HepG2 (cell line): Measurements from ENCODE around the gene PCNP. TPM values are rescaled to one million over a fixed set of nuclear protein-coding genes. Genes with fewer than 3 reads are reported as not detected.

Experiments used
- ATAC-seq: fragments of 200-7000 bp; cut with Tn5 transposase; 3 replicates; pipeline ENCODE4 v1.9.1; 2020; ENCODE audit warnings: mild to moderate bottlenecking, moderate library complexity
- BruUV-seq: library from RNA; stranded (reverse); fragments of 400-500 nt; replicated peaks from 2 replicates; lab custom pipeline; 2021; lab: Mats Ljungman, UMichigan
- CTCF ChIA-PET: fragments of 300-600 bp; formaldehyde crosslinking; extraction: SDS; loops from one replicate; lab custom pipeline; 2021; ENCODE audit warnings: low total read pairs, inconsistent platforms, low intra/inter-chr PET ratio; lab: Yijun Ruan, JAX
- POLR2A ChIA-PET: fragments of 350-600 bp; sonication (Branson Sonifier 250); formaldehyde crosslinking; loops from one replicate; lab custom pipeline; 2020; ENCODE audit warnings: antibody characterized with exemption, inconsistent platforms; lab: Yijun Ruan, JAX
- DNase-seq: peaks from one replicate; pipeline ENCODE4 v3.0.0-alpha.2; 2015; ENCODE audit warnings: low spot score
- FAIRE-seq: peaks from 3 replicates; lab custom pipeline; 2011; peaks lifted over from hg19 to GRCh38; lab: Jason Lieb, UNC
- H2AFZ ChIP-seq: one replicate; pipeline ENCODE4 v1.6.1; 2011; ENCODE audit warnings: low read length, inconsistent platforms
- H3K27ac ChIP-seq: fragments of 300-600 bp; 3 replicates; pipeline ENCODE4 v1.8.0; 2011; ENCODE audit warnings: mixed run types, mild to moderate bottlenecking, mixed read lengths, low read length, inconsistent platforms; ENCODE audit not compliant: insufficient read depth; ENCODE audit errors: extremely low read length
- H3K27me3 ChIP-seq, 2 experiments: fragments of 200-600 bp in 1 of 2; 2 replicates in 1 of 2; 3 replicates in 1 of 2; pipeline versions ENCODE4 v1.6.0 to v1.8.0; 2011; ENCODE audit warnings: low read length in 2 of 2, mild to moderate bottlenecking in 2 of 2, moderate library complexity in 2 of 2, inconsistent platforms in 1 of 2; ENCODE audit not compliant: insufficient read depth in 2 of 2, control insufficient read depth in 1 of 2
- H3K36me3 ChIP-seq, 2 experiments: fragments of 200-600 bp in 1 of 2; replicated peaks in 1 of 2; 2 replicates in 1 of 2; 3 replicates in 1 of 2; pipeline versions ENCODE4 v1.5.1 to v1.8.0; 2011; ENCODE audit warnings: low read length in 2 of 2, inconsistent platforms in 1 of 2; ENCODE audit not compliant: insufficient read depth in 2 of 2, control insufficient read depth in 1 of 2
- H3K4me1 ChIP-seq: 2 replicates; pipeline ENCODE4 v1.5.1; 2012; ENCODE audit warnings: low read length, inconsistent platforms; ENCODE audit not compliant: insufficient read depth
- H3K4me2 ChIP-seq: 2 replicates; pipeline ENCODE4 v1.6.0; 2011; ENCODE audit warnings: low read depth, low read length, inconsistent platforms
- H3K4me3 ChIP-seq, 3 experiments: fragments of 200-600 bp in 1 of 3; sonication (generic), shearing (Covaris generic) in 1 of 3; replicated peaks in 1 of 3; 2 replicates each; pipeline ENCODE4 v1.5.1; 2011 to 2016; ENCODE audit warnings: low read length in 3 of 3, inconsistent platforms in 2 of 3, low read depth in 2 of 3, mild to moderate bottlenecking in 2 of 3, control low read depth in 1 of 3, mixed read lengths in 1 of 3; ENCODE audit not compliant: insufficient read depth in 1 of 3
- H3K79me2 ChIP-seq: one replicate; pipeline ENCODE4 v1.6.1; 2011; ENCODE audit warnings: low read length, inconsistent platforms; ENCODE audit not compliant: insufficient read depth
- H3K9ac ChIP-seq: 2 replicates; pipeline ENCODE4 v1.6.0; 2011; ENCODE audit warnings: mild to moderate bottlenecking, low read depth, low read length, inconsistent platforms; ENCODE audit not compliant: insufficient read depth
- H3K9me3 ChIP-seq: 2 replicates; pipeline ENCODE4 v1.5.1; 2012; ENCODE audit warnings: mild to moderate bottlenecking, low read length
- H4K20me1 ChIP-seq: 2 replicates; pipeline ENCODE4 v1.6.0; 2011; ENCODE audit warnings: inconsistent platforms, mild to moderate bottlenecking, low read length, moderate library complexity; ENCODE audit not compliant: insufficient read depth
- HDAC1 ChIP-seq: sonication (generic); formaldehyde crosslinking; IDR thresholded peaks from 2 replicates; pipeline ENCODE4 v1.5.1; 2020; ENCODE audit warnings: mild to moderate bottlenecking, missing genetic modification reagents
- HNRNPL ChIP-seq: fragments of 200-400 bp; formaldehyde crosslinking; IDR thresholded peaks from 2 replicates; pipeline ENCODE4 v1.6.1; 2017; ENCODE audit warnings: mild to moderate bottlenecking, low read depth, low read length
- KAT8 ChIP-seq: IDR thresholded peaks from 2 replicates; pipeline ENCODE4 v1.6.1; 2016; ENCODE audit warnings: missing genetic modification reagents, missing compliant biosample characterization
- NCOA1 ChIP-seq: sonication (generic); formaldehyde crosslinking; IDR thresholded peaks from 2 replicates; pipeline ENCODE4 v1.9.0; 2021; ENCODE audit warnings: missing genetic modification reagents
- NFE2L2 ChIP-seq: fragments of 150-350 bp; IDR thresholded peaks from 2 replicates; pipeline ENCODE4 v1.6.1; 2014; ENCODE audit warnings: low read length
- SATB2 ChIP-seq: sonication (generic); formaldehyde crosslinking; IDR thresholded peaks from 2 replicates; pipeline ENCODE4 v1.5.0; 2020; ENCODE audit warnings: missing genetic modification reagents
- SP1 ChIP-seq, 2 experiments: fragments of 450-650 bp in 1 of 2; sonication (generic) in 1 of 2; formaldehyde crosslinking in 1 of 2; IDR thresholded peaks; 2 replicates each; pipeline versions ENCODE4 v1.4.0 to v1.6.1; 2016 to 2020; ENCODE audit warnings: missing genetic modification reagents in 1 of 2
- YEATS2 ChIP-seq: sonication (generic); formaldehyde crosslinking; IDR thresholded peaks from 2 replicates; pipeline ENCODE4 v1.4.0; 2020; ENCODE audit warnings: missing genetic modification reagents, borderline replicate concordance
- ZBTB21 ChIP-seq: sonication (generic); formaldehyde crosslinking; IDR thresholded peaks from 2 replicates; pipeline ENCODE4 v1.4.0; 2020; ENCODE audit warnings: missing genetic modification reagents
- ZFP36L1 ChIP-seq: sonication (generic); formaldehyde crosslinking; IDR thresholded peaks from 2 replicates; pipeline ENCODE4 v1.8.0; 2022; ENCODE audit warnings: mild to moderate bottlenecking, missing genetic modification reagents, moderate library complexity
- ZFP36L2 ChIP-seq: sonication (generic); formaldehyde crosslinking; IDR thresholded peaks from 2 replicates; pipeline ENCODE4 v1.4.0; 2020; ENCODE audit warnings: missing genetic modification reagents
- ZKSCAN8 ChIP-seq: IDR thresholded peaks from 2 replicates; pipeline ENCODE4 v1.6.1; 2016; ENCODE audit warnings: borderline replicate concordance, missing genetic modification reagents, missing compliant biosample characterization
- ZNF24 ChIP-seq: fragments of 450-650 bp; IDR thresholded peaks from 2 replicates; pipeline ENCODE4 v1.6.1; 2017; ENCODE audit warnings: antibody characterized with exemption, mild to moderate bottlenecking
- ZNF687 ChIP-seq: sonication (generic); formaldehyde crosslinking; IDR thresholded peaks from 2 replicates; pipeline ENCODE4 v1.5.1; 2020; ENCODE audit warnings: mild to moderate bottlenecking, missing genetic modification reagents, moderate library complexity
- ZNF773 ChIP-seq: sonication (generic); formaldehyde crosslinking; IDR thresholded peaks from 2 replicates; pipeline ENCODE4 v1.4.0; 2020; ENCODE audit warnings: missing genetic modification reagents, borderline replicate concordance
- WGBS: methylation state at CpG from one replicate; pipeline ENCODE4 v1.1.6; 2017; ENCODE audit warnings: low lambda C conversion rate; 5-methylcytosine and 5-hydroxymethylcytosine counted together
- in situ Hi-C: cut with HindIII; loops from 2 replicates; pipeline ENCODE4 v1.10.0; 2017; ENCODE audit warnings: low pct_unique_long_range_greater_than_20kb; ENCODE audit not compliant: extremely low pct_ligation_motif_present
- intact Hi-C: fragments of 100-400 bp; cut with micrococcal nuclease; formaldehyde crosslinking; loops from one replicate; pipeline ENCODE4 v1.10.0; 2022; ENCODE audit not compliant: unreplicated experiment
- polyA plus RNA-seq, 8 experiments: library from polyadenylated mRNA; depleted of rRNA in 3 of 8; stranded (reverse) in 7 of 8; unstranded in 1 of 8; fragments of >200 nt; fragmentation: Illumina TruSeq in 4 of 8; extraction: Trizol in 4 of 8; gene quantifications; 2 replicates each; pipeline versions ENCODE4 v1.2.1 to v1.2.3, GENCODE V29; 2011 to 2016; ENCODE audit warnings: low read depth in 4 of 8, missing spikeins in 1 of 8, mixed read lengths in 1 of 8; ENCODE audit not compliant: insufficient read depth in 1 of 8
- total RNA-seq, 5 experiments: library from RNA; depleted of rRNA; stranded (reverse); fragments of >200 nt; fragmentation: Illumina TruSeq; extraction: Trizol; gene quantifications; 2 replicates each; pipeline ENCODE4 v1.2.3, GENCODE V29; 2016; ENCODE audit warnings: low read depth in 1 of 5
- TF ChIP-seq, protein P1 (sequence below): sonication (generic); formaldehyde crosslinking; IDR thresholded peaks from 2 replicates; pipeline ENCODE4 v1.5.0; 2020; ENCODE audit warnings: missing genetic modification reagents
- TF ChIP-seq, protein P2 (sequence below): sonication (generic); formaldehyde crosslinking; IDR thresholded peaks from 2 replicates; pipeline ENCODE4 v1.9.0; 2021; ENCODE audit warnings: missing genetic modification reagents, borderline replicate concordance

The PCNP gene
- total and polyA plus RNA-seq, 2 of the 13 experiments (the other 11 are each of a cell fraction or from before 2014, with no cell fraction given) = 44.1 to 78.2 TPM

DNA sequence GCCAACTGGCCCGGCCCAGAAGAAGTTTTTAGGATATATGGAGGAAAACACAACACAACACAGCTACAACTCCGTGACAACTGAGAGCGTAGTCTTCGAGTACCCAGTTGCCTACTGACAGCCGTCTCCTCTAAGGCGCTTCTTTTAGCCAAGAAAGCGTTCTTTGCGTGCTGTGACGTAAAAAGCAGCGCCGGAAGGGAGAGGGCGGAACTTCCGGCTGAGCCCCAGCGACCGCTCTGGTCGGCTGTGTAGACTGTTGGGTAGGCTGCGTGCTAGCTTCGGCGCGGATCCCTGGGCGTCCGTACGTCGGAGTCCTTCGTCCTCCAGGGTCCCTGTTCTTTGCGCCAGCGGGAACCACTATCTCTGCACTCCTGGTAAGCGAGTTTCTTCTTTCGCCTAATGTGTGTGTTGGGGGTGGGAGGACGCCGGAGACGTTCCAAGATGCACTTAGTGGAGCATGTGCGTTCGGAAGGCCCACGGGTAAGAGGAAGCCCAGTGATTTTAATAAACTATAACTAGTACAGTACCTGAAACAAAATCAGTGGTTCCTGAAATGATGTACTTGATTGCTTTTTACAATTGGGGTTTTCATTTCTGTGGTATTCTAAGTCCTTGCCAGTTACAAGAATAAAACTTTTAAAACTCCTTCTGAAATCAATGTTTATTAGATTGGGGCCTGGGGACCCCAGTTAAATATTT, 12.2 kb upstream of the PCNP start, which contains the start of gene TRMT10C:
TSS of gene TRMT10C (plus strand) at position 239 of the 699 bp plus-strand sequence. CDS start 2,914 bp downstream, outside the sequence.
- Histone ChIP-seq H3K36me3 (peaks cover 6% of the 10 kb centered on the region in 2 experiments; a peak in 4 of 5 replicates), H4K20me1 (peaks cover 17% of the 10 kb centered on the region), H3K27ac (peak within 1 kb of the TSS; percentile 84), H3K27me3 (no peaks in the 10 kb centered on the region; a peak in 2 of 5 replicates), H3K9ac (peak within 1 kb of the TSS; percentile 93), H3K9me3 (no peaks in the 10 kb centered on the region), H3K4me3 (peak within 1 kb of the TSS; percentile 76 to 91 (median 87)), H3K79me2 (peaks cover 33% of the 10 kb centered on the region), H2AFZ (peak within 1 kb of the TSS; percentile 84), H3K4me2 (peak within 1 kb of the TSS; percentile 74), H3K4me1 (peaks cover 40% of the 10 kb centered on the region)
- ATAC-seq (peak; percentile 100), DNase-seq (peak; percentile 80), FAIRE-seq (peak; percentile 56)
- ChIA-PET CTCF (no interaction called here), POLR2A (interaction anchor here (0.6 to 3.0 kb wide), 10 partner anchors 12 to 125 kb away, joined by 3 to 38 read pairs (median 4); partner anchors contain the start of genes PCNP, RPL24 and SENP7)
- TSS peak; percentile 70 for BruUV-seq
- in situ Hi-C loops = no loop called here
- WGBS = 0% methylated on average over 19 of the region's 35 CpGs
- intact Hi-C loops = loop anchor here (2.0 to 5.0 kb wide), 2 partner anchors 49 to 64 kb away; partner anchors contain the start of gene SENP7
- TF ChIP-seq HNRNPL (no peak), ZFP36L2 (CRISPR knock-in tag) (no peak), ZNF773 (CRISPR knock-in tag) (peak; percentile 32; the same call in 1 of the 2 replicates), YEATS2 (CRISPR knock-in tag) (peak; percentile 97), ZBTB21 (CRISPR knock-in tag) (peak; percentile 97), HDAC1 (CRISPR knock-in tag) (peak; percentile 82), ZNF24 (no peak), ZFP36L1 (peak; percentile 40; the same call in 1 of the 2 replicates), ZKSCAN8 (CRISPR knock-in tag) (peak; percentile 19; the same call in 1 of the 2 replicates), NCOA1 (CRISPR knock-in tag) (0 out of 2 replicates have a peak, but pooled peaks have one; percentile 22), KAT8 (CRISPR knock-in tag) (peak; percentile 99), NFE2L2 (no peak), ZNF687 (CRISPR knock-in tag) (peak; percentile 94), SATB2 (CRISPR knock-in tag) (peak; percentile 60; the same call in 1 of the 2 replicates), SP1 (IDR thresholded peaks at IDR 0.05) (no peak), SP1 (CRISPR knock-in tag; IDR thresholded peaks at IDR 0.05) (peak; percentile 48)
- TF ChIP-seq, protein P1, sequence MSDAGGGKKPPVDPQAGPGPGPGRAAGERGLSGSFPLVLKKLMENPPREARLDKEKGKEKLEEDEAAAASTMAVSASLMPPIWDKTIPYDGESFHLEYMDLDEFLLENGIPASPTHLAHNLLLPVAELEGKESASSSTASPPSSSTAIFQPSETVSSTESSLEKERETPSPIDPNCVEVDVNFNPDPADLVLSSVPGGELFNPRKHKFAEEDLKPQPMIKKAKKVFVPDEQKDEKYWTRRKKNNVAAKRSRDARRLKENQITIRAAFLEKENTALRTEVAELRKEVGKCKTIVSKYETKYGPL (CRISPR knock-in tag) = no peak
- TF ChIP-seq, protein P2, sequence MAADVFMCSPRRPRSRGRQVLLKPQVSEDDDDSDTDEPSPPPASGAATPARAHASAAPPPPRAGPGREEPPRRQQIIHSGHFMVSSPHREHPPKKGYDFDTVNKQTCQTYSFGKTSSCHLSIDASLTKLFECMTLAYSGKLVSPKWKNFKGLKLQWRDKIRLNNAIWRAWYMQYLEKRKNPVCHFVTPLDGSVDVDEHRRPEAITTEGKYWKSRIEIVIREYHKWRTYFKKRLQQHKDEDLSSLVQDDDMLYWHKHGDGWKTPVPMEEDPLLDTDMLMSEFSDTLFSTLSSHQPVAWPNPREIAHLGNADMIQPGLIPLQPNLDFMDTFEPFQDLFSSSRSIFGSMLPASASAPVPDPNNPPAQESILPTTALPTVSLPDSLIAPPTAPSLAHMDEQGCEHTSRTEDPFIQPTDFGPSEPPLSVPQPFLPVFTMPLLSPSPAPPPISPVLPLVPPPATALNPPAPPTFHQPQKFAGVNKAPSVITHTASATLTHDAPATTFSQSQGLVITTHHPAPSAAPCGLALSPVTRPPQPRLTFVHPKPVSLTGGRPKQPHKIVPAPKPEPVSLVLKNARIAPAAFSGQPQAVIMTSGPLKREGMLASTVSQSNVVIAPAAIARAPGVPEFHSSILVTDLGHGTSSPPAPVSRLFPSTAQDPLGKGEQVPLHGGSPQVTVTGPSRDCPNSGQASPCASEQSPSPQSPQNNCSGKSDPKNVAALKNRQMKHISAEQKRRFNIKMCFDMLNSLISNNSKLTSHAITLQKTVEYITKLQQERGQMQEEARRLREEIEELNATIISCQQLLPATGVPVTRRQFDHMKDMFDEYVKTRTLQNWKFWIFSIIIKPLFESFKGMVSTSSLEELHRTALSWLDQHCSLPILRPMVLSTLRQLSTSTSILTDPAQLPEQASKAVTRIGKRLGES (CRISPR knock-in tag) = peak; percentile 49; the same call in 1 of the 2 replicates
